Middle frontal gyrus (tissue), 1 donor: ENCODE results near the gene SCAANT1.

Experiments
- DNase-seq: peaks from one replicate; pipeline ENCODE4 v3.0.0-alpha.2; 2015; ENCODE audit warnings: low spot score; ENCODE audit errors: extremely low spot score

SCAANT1 gene

DNA sequence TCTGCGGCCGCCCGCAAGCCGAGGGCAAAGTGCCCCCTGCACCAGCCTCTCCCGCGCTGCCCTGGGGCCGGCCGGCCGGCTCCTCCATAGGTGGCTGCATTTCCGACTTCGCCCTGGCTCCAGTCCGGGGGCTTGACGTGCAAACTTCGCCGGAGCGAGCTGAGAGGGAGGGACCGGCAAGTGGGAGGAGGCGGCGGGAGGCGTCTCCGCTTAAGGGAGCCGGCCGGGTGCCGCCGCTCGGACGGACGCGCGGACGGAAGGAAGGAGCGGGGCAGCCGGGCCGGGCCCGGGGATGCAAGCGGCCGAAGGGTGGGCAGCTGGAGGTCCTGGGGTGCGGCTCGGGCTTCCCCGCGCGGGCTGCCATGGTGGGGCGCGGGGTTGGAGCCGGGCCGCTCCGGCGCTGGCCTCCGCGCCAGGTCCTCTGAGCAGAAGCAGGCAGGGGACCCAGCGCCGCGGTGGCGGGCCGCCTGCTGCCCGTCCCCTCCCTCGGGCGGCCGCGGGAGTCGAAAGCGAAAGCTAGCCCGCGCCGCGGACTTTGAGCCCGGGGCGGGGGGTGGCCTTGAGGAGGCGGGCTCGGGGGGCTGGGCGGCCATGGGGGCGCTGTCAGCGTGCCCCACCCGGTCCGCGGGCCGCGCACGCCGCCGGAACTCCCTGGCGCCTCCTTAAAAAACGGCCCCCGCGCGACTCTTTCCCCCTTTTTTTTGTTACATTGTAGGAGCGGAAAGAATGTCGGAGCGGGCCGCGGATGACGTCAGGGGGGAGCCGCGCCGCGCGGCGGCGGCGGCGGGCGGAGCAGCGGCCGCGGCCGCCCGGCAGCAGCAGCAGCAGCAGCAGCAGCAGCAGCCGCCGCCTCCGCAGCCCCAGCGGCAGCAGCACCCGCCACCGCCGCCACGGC lies at the start of gene SCAANT1:
Gene SCAANT1, minus strand, starts transcription at position 511 of the 895 bp plus-strand sequence.
- DNase-seq: peak; percentile 56

DNA sequence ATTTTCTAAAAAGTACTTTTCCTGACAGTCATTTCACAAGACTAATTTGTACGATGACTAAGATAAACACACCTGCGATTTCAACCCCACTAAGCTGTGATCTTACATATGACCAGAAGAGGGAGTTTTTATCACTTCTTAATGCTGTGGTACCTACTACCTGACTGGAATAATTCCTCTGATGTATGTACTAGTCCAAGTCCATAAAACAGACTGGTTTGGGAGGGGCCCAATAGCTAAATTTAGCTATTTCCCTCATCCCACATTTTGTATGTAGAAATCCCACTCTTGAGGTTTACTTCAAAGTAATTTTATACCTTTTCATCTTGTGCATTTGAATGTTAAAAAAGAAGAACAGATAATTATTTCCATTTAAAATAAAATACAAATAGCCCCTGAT lies 49.7 kb upstream of the SCAANT1 start:
- no peak for DNase-seq

DNA sequence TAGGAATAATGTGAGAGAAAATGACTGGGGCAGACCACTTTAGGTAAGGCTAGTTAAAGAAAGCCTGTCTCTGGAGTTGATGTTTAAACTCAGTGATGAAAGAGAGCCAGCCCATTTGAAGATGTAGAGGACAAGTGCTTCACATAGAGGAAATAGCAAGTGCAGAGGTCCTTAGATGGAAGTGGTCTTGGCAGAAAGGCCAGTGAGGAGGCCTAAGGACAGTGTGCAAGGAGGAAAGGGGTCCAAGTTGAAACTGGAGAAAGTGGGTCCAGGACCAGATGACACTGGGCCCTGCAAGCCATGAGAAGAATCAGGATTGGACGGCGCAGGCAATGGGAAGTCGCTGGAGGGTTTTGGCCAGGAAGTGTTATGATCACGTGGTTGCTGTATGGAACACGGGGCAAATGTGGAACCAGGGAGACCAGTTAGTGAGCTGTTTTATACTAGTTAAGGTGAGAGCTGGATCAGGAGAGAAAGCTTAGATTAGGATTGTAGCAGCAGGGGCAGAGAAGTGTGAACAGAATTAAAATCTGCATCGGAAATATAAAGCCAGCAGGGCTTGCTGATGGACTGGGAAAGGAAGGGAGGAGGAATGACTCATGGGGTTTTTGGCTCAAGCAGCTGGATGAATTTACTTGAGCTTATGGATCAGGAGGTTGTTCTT lies 48.0 kb upstream of the SCAANT1 start:
- DNase-seq: no peak

DNA sequence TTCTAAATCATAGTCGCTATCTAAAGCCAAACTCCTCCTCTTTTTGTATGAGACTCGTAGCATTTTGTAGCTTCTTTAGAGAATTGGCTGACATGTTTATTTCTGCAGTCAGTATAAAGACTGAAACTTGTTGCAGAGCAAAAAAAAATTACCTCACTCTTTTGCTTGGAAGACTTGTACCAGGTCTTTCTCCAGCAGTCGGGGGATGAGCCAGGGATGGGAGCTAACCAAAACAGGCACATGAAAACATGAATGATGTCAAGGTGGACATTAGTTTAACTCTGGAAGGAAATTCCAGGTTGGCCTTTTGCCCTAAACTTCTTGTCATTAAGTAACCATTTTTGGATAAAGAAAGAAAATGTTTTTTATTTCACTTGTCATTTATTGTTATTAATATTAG lies 47.0 kb upstream of the SCAANT1 start:
- no peak for DNase-seq

DNA sequence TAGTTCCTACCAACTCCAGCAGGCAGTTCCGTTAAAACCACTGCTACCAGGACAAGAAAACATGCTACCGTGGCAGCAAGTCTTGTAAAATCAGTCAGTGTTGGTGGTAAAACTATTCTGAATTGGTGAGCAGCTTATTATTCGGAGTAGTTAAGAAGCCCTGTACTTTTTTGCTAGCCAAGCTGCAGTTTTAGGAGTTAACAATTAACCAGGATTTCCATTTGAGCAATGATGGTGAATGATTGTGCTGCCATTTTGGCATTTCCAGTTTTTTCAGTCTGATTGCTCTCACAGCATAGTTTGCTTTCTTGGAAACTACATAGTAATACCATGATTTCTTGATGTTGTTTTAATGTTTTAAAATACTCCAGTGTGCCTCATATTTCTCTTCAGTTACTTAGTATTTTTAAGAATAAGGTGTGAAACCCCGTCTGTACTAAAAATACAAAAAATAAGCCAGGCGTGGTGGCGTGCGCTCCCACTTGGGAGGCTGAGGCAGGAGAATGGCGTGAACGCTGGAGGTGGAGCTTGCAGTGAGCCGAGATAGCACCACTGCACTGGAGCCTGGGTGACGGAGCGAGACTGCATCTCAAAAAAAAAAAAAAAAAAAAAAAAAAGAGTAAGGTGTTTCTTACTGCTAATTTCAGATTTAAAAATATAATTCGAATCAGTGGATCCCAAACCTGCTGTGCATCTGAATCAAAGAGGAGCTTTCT lies 43.8 kb upstream of the SCAANT1 start:
- DNase-seq: no peak

DNA sequence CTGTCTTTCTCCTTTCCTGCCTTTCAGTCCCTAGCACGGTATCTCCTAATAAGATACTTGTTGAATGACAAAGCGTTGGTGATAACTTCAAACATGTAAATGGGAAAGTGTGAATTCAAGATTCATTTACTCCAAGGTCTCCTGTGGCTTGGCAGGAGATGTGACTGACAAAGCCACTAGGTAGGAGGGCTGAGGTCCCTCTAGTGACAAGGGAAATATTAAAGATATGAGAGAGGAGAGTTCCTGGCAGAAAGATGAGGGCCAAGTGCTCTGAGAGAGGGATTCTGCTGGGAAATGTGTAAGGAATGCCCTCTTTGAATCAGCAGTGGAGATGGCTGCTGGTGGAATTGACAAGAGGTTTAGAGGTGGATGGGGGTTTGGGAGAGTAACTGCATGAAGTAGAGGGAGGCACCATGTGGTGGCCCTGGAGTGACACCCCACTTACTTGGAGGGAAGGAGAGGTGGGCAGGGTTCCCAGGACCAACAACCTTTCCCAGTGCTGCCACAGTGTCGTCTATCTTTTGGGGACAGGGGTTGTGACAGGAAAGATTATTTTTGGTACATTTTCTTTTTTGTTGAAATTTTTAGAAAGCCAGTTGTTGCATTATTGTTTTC lies 43.0 kb upstream of the SCAANT1 start:
- DNase-seq: no peak

DNA sequence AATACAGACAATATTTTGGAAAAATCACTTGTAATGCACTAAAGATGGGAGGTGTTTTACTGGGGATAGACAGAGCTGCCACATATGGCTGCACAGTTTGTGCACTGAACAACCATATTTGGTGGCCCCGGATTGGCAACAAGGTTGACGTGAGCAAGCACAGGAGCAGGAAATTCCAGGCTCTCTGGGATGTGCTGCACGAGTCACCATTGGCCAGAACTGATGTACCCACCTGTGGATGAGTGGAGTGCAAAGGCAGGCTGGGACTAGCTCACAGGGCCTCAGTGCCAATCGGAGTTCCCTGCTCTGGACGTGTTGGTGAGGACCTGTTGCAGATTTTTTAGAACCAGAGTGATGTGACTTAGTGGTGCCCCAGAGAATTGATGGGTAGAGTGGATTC lies 42.0 kb upstream of the SCAANT1 start:
- DNase-seq: no peak

DNA sequence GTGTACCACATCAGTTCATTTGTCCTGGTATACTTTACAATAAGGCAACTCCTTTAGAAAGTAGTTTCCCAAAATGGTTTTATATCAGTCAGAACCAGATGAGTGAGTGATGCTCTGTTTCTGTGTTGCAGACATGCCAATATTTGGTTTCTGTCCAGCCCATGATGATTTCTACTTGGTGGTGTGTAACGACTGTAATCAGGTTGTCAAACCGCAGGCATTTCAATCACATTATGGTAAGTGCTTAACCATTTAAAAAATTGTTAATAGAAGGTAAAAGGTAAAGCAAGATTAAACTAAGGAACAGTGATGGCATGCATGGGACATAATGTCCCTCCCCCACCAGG lies 40.0 kb upstream of the SCAANT1 start:
- no peak for DNase-seq

DNA sequence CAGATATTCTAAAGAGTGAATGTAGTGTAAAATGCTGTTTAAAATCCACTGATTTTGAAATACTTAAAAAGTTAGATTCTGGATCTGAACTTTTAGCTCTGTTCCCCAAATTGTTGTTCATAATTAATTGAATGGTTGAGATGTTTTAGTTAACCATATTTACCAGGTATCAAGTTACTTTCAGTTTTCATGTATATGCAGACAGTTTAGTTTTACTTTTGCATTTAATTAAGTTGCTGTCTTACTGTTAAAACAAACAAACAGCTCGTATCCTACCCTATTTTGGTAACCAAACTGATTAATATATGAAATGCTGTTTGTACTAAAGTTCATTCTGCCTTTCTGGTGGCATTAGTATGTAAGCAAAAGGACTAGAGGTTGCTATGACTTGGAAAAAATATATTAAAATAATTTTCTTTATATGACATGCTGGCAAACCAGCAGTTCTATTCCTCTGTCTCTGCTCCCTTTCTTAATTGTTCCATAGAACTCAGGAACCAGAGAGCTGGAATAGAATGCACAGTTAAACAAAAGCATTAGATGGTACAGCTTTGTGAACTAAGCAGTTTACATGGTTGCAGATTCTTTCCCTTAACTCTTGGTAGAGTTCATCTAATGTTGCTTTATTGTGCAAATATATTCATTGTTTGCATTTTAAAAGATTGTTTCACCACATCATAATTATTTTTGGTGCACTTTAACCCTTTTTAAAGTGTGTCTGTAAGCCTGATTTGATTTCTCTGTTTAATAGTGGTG lies 39.5 kb upstream of the SCAANT1 start:
- no peak for DNase-seq

DNA sequence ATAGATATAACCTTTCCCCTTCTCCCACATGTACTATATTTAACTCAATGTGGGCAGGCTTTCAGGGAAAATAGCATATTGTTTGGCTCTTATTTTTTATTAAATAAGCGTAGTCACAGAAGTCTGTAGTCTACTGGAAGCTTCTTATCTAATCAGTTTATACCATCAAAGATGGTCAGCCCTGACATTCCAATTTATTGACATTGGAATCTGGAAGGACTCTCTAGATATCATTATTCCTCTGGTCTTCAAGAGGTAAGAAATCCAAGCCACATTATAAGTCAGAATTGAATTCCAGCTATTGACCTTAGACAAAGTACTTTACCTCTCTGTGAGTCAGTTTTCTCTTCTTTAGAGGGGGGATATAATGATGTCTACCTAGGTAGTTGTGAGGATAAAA lies 38.5 kb upstream of the SCAANT1 start:
- DNase-seq: no peak

DNA sequence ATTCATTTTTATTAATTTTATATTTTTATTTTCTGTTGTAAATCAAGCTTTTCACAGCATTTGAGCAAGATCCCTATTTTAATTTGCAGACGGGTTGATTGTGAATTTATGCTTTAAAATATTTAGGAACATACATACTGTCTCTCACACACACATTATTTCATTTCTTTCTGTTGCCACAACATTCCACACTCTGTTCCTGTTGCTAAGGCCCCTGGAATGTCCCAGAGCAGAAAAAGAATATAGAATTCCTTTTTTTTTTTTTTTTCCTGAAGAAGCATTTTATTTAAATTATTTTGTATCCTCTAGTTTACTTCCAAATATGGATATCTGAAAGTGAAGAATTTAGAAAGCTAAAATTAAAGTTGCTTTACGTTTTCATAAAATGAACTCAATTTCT lies 36.8 kb upstream of the SCAANT1 start:
- DNase-seq: no peak

DNA sequence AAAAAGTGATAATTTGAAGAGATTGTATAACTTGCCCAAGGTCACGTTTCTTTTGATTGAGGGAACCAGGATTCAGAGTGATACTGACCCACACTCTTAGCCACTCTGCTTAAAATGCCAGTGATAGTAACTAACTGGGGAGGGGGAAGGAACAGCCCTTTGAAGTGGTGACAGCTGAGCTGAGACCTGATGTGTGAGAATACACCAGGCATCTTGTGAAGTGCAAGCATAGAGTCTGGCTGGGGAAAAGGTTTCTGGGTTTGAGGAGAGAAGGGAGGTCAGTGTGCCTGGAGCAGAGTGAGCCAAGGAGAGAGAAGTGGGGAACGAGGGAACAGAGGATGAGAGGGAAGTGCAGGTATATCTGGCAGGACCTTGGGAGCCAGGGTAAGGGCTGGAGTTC lies 35.4 kb upstream of the SCAANT1 start:
- DNase-seq: no peak

DNA sequence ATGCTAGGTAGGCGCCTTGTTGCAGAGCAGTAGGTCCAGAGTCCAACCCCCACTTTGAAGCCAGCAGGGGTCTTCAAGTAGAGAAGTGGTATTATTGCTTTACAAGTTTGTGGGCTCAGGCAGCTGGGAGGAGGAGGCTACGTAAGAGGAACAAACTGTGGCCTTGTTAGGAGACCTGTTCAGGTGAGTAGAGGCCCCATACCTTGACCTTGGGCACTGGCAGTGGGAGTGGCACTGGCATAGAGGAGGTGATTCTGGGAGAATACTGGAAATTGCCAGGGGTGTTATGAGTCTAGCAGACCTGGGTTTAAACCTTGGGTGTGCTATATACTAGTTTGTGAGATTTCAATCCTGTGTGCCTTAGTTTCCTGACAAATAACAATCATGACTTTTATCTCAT lies 34.6 kb upstream of the SCAANT1 start:
- no peak for DNase-seq

DNA sequence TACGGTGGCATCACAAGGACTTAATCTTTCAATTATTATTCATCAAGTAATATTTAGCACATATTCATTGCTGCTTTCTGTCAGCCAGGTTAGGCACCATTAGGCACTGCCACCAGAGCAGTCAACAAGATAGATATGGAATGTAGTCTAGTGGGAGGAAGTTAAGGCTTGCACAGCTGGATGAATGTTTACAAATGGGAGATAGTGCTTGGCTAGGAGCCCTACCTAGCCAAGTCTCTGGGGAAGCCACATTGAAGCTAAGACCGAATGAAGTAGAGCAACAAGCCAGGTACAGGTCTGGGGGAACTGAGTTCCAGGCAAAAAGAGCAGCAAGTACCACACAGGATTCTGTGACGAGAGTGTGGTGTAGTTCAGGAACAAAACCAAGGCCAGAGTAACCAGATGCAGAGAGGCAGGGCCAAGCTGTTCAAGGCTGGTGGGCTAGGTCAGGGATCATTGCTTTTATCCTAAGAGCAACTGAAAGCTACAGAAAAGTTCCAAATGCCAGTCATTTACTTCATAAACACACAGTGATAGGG lies 33.4 kb upstream of the SCAANT1 start:
- no peak for DNase-seq

DNA sequence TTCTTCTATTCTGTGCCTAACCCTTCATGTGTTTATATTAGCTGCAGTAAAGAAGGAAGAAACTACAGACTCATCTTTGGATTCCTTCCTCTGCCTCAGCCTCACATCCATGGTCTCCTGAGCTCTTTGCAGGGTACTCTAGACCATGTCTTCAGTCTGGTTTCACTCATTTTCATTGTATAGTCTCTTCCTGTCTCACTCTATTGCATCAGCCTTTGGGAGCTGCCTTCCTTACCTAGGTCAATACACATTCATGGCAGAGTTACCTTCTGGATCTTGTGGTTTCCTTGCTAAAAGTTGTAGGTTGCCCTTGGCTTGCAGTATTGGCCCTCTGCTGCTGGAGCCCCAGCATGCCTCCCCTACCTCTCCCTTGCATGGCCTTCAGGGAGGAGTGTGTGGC lies 31.5 kb upstream of the SCAANT1 start:
- DNase-seq: no peak

DNA sequence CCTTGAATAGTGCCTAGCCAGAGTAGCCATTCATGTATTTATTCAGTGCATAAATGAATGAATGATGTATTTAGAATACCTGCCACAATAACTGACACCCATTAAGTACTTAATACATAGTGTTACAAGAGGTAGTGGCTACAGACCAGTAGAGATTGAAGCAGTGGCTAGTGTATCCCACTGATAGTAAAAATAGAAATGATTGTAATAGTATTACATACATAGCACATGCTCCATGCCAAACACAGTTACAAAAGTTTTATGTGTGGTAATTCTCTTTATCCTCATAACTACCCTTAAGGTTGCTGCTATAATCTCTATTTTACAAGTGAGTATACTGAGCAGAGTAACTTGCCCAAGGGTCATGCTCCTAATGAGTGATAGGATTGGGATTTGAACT lies 30.3 kb upstream of the SCAANT1 start:
- no peak for DNase-seq

DNA sequence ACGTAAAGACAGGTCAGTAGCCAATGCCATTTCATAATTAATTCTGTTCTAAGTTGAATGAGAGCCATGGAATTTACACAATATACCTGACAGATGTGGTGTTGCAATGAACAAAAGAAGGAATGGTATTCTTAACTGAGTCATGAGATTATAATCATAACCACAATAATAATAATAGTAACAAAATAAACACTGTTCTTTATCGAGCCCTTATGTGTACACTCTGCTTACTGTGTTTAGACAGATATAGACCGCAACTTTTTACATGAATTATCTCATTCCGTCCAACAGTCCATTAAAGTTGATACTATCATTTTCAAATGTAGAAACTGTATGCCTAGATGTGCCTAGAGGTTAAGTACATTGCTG lies 28.2 kb upstream of the SCAANT1 start:
- no peak for DNase-seq

DNA sequence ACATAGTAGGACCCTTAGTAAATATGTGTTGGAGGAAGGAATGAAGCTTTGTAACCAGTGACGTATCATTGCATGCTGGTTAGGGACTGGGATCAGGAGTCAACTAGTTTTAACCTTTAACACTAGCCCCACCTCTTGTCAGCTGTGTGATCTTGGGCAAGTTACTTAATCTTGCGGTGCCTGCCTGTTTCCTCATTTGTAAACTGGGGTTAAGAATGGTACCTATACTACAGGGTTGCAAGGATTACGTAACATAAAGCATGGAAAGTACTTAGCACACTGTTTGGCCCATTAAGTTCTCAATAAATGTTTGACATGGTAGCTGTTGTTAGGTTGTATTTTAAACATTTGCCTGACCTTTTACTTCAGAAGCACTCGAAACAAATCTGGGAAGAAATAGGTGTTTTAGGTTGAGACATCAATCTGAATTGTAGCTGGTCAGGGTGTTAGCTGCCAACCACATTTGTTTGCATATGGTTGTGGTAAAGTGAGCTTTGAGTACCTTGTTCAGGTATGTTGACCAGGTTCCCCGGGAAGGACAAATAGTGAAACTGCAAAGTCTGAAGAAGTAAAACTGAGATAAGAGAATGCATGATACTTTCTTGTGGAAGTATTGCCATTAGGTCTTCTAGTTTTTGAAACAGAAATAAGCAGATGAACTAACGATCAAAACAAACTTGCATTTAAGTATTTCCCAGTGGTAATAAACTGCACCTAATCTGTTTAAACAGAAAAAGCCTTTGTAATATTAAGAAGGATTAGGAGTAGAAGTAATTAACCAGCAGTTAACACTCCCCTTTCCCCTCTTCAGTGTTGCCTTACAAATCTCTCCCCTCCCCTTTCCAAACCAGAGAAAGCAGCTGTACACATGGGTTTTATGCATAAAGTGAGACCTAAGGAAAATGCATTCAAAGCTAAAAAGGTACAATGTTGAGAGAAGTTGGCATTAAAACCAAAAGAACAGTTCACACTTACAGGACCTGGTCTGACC lies 25.8 kb upstream of the SCAANT1 start:
- no peak for DNase-seq

DNA sequence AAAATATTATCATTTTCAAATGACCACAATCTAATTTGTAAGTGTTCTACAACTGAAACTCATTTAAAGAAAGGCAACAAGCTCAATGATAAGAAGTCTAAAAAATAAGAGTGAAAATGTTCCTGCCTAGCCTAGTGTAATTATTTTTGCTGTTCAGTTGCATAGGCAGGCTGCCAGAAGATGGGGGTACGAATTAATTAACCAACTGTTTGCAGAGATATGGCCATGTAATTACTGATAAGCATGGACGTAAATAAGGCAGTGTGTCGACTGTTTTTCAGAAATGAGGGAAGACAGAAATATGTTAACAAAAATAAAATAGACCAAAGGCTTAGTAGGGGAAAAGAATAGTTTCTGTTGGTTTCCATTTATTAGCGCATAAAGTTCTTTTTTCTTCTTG lies 24.7 kb upstream of the SCAANT1 start:
- no peak for DNase-seq
